HL-60 (cell line): ENCODE results near the gene COL4A4.

Source experiments
- CTCF ChIP-seq: IDR thresholded peaks from one replicate; pipeline ENCODE4 v1.5.1; 2011; ENCODE audit warnings: low read length, control low read depth, inconsistent platforms; ENCODE audit not compliant: insufficient read depth
- POLR2AphosphoS5 ChIP-seq: IDR thresholded peaks from 2 replicates; pipeline ENCODE4 v1.6.1; 2012; ENCODE audit warnings: low read depth
- SPI1 ChIP-seq: IDR thresholded peaks from 2 replicates; pipeline ENCODE4 v1.6.1; 2012; ENCODE audit warnings: low read depth, mild to moderate bottlenecking, borderline replicate concordance

- no peak for TF ChIP-seq CTCF
- no peak for TF ChIP-seq SPI1
- TF ChIP-seq POLR2AphosphoS5: no peak
Observed at GRCh38 chr2:227004482-227004881, 159.5 kb downstream of the COL4A4 start.
